Mesendoderm (in vitro differentiated cells): ENCODE results near the gene LTN1. TPM values are rescaled to one million over a fixed set of nuclear protein-coding genes. Genes with fewer than 3 reads are reported as not detected.

Experiments
- DNase-seq: peaks from one replicate; pipeline ENCODE4 v3.0.0; 2013
- H2AK5ac ChIP-seq: 2 replicates; pipeline ENCODE4 v1.6.1; 2013; ENCODE audit warnings: low read length, inconsistent platforms
- H2BK120ac ChIP-seq: 2 replicates; pipeline ENCODE4 v1.6.1; 2013; ENCODE audit warnings: low read depth, mild to moderate bottlenecking, low read length, moderate library complexity, mixed read lengths
- H2BK15ac ChIP-seq: replicated peaks from 2 replicates; pipeline ENCODE4 v1.6.1; 2013; ENCODE audit warnings: low read depth, mild to moderate bottlenecking, moderate library complexity
- H2BK5ac ChIP-seq: 2 replicates; pipeline ENCODE4 v1.6.1; 2013; ENCODE audit warnings: low read length, inconsistent platforms
- H3K18ac ChIP-seq: 2 replicates; pipeline ENCODE4 v1.6.1; 2013; ENCODE audit warnings: mild to moderate bottlenecking, low read length, mixed read lengths
- H3K23ac ChIP-seq: one replicate; pipeline ENCODE4 v1.6.1; 2013; ENCODE audit warnings: low read length
- H3K27ac ChIP-seq: 2 replicates; pipeline ENCODE4 v1.5.1; 2013; ENCODE audit warnings: low read depth, mild to moderate bottlenecking, inconsistent platforms, low read length, moderate library complexity
- H3K27me3 ChIP-seq: 2 replicates; pipeline ENCODE4 v1.6.1; 2013; ENCODE audit warnings: low read length, control low read depth, mild to moderate bottlenecking, inconsistent platforms; ENCODE audit not compliant: insufficient read depth, poor library complexity
- H3K36me3 ChIP-seq: 2 replicates; pipeline ENCODE4 v1.6.1; 2013; ENCODE audit warnings: low read length, inconsistent platforms; ENCODE audit not compliant: control insufficient read depth, insufficient read depth
- H3K4ac ChIP-seq: one replicate; pipeline ENCODE4 v1.6.1; 2013; ENCODE audit warnings: low read depth, mild to moderate bottlenecking, low read length, moderate library complexity
- H3K4me1 ChIP-seq: 2 replicates; pipeline ENCODE4 v1.6.1; 2013; ENCODE audit warnings: low read depth, low read length, inconsistent platforms; ENCODE audit not compliant: control insufficient read depth
- H3K4me2 ChIP-seq: 2 replicates; pipeline ENCODE4 v1.6.1; 2013; ENCODE audit warnings: low read length
- H3K4me3 ChIP-seq: 2 replicates; pipeline ENCODE4 v1.5.1; 2013; ENCODE audit warnings: mild to moderate bottlenecking, low read length
- H3K56ac ChIP-seq: one replicate; pipeline ENCODE4 v1.6.1; 2013; ENCODE audit warnings: low read length
- H3K79me1 ChIP-seq: 2 replicates; pipeline ENCODE4 v1.6.1; 2013; ENCODE audit warnings: low read length, inconsistent platforms
- H3K79me2 ChIP-seq: 2 replicates; pipeline ENCODE4 v1.6.1; 2013; ENCODE audit warnings: mild to moderate bottlenecking, low read length; ENCODE audit not compliant: control insufficient read depth, insufficient read depth
- H3K9ac ChIP-seq: 2 replicates; pipeline ENCODE4 v1.6.1; 2013; ENCODE audit warnings: low read length, inconsistent platforms
- H4K5ac ChIP-seq: one replicate; pipeline ENCODE4 v1.6.1; 2013; ENCODE audit warnings: low read length
- H4K8ac ChIP-seq: one replicate; pipeline ENCODE4 v1.6.1; 2013; ENCODE audit warnings: low read depth, mild to moderate bottlenecking, control low read depth, low read length, moderate library complexity
- WGBS: extraction: QIAGEN DNeasy Blood & Tissue Kit; methylation state at CpG from one replicate; pipeline ENCODE4 v1.1.7; 2013; ENCODE audit warnings: low lambda C conversion rate, missing lambda C conversion rate; ENCODE audit not compliant: insufficient coverage; ENCODE audit errors: extremely low coverage; 5-methylcytosine and 5-hydroxymethylcytosine counted together
- polyA plus RNA-seq, 2 experiments: library from polyadenylated mRNA; stranded (reverse); fragments of 200-250 nt; gene quantifications; one replicate each; pipeline ENCODE4 v1.2.3, GENCODE V29; 2013

The LTN1 gene
- polyA plus RNA-seq (2013, experiment 1 of 2) = 10.4 TPM
- polyA plus RNA-seq (2013, experiment 2 of 2) = 10.3 TPM

- H3K4me1 ChIP-seq = peaks cover 2% of the 10 kb centered on the region
- peak within 1 kb of the TSS; percentile 76 for H4K5ac ChIP-seq
- no peaks in the 10 kb centered on the region for H3K27me3 ChIP-seq
- peak within 1 kb of the TSS; percentile 32 for H3K27ac ChIP-seq
- peak within 1 kb of the TSS; percentile 67 for H2AK5ac ChIP-seq
- no peak within 1 kb of the TSS for H3K23ac ChIP-seq
- H3K9ac ChIP-seq = peak within 1 kb of the TSS; percentile 96
- H3K4ac ChIP-seq = peak within 1 kb of the TSS; percentile 62
- H2BK15ac ChIP-seq = no peak within 1 kb of the TSS
- no peak within 1 kb of the TSS for H2BK120ac ChIP-seq
- no peak within 1 kb of the TSS for H4K8ac ChIP-seq
- peak within 1 kb of the TSS; percentile 100 for H3K4me3 ChIP-seq
- no CpG with 5 or more reads among the region's 43 CpGs for WGBS
- no peak within 1 kb of the TSS for H2BK5ac ChIP-seq
- peaks cover 18% of the 10 kb centered on the region for H3K79me2 ChIP-seq
- peak within 1 kb of the TSS; percentile 84 for H3K4me2 ChIP-seq
- H3K79me1 ChIP-seq = peaks cover 9% of the 10 kb centered on the region
- no peak within 1 kb of the TSS for H3K18ac ChIP-seq
- peak; percentile 100 for DNase-seq
- H3K56ac ChIP-seq = peak within 1 kb of the TSS; percentile 97
- H3K36me3 ChIP-seq = no peaks in the 10 kb centered on the region
These were observed at the start of gene LTN1 for GRCh38 chr21:28992526-28993292. LTN1 (minus strand) TSS chr21:28992877; CDS start chr21:28992805, 72 bp downstream.

- H2AK5ac ChIP-seq = no peak overlapping the region
- H2BK5ac ChIP-seq = no peak overlapping the region
- no peak overlapping the region for H3K9ac ChIP-seq
- no peak for DNase-seq
- no peak overlapping the region for H3K4me2 ChIP-seq
- no peak overlapping the region for H2BK15ac ChIP-seq
- H3K36me3 ChIP-seq = no peaks in the 10 kb centered on the region
- H3K27me3 ChIP-seq = no peaks in the 10 kb centered on the region
- H3K23ac ChIP-seq = no peak overlapping the region
- no peak overlapping the region for H3K18ac ChIP-seq
- H3K79me2 ChIP-seq = no peaks in the 10 kb centered on the region
- H3K4me1 ChIP-seq = no peaks in the 10 kb centered on the region
- no peak overlapping the region for H4K5ac ChIP-seq
- no CpG with 5 or more reads among the region's 1 CpG for WGBS
- H3K27ac ChIP-seq = no peak overlapping the region
- no peak overlapping the region for H3K56ac ChIP-seq
- H2BK120ac ChIP-seq = no peak overlapping the region
- H3K4ac ChIP-seq = no peak overlapping the region
- no peak overlapping the region for H3K4me3 ChIP-seq
- H4K8ac ChIP-seq = no peak overlapping the region
- no peaks in the 10 kb centered on the region for H3K79me1 ChIP-seq
These were observed 42.0 kb upstream of the LTN1 start for GRCh38 chr21:29034678-29035077.

- H4K5ac ChIP-seq = no peak overlapping the region
- no peaks in the 10 kb centered on the region for H3K36me3 ChIP-seq
- no peak overlapping the region for H2AK5ac ChIP-seq
- WGBS = 100% methylated on average over 3 of the region's 3 CpGs
- no peak overlapping the region for H3K27ac ChIP-seq
- no peaks in the 10 kb centered on the region for H3K79me2 ChIP-seq
- H3K4me1 ChIP-seq = no peaks in the 10 kb centered on the region
- no peak overlapping the region for H3K23ac ChIP-seq
- H2BK15ac ChIP-seq = no peak overlapping the region
- no peak overlapping the region for H2BK120ac ChIP-seq
- H3K4ac ChIP-seq = no peak overlapping the region
- H3K27me3 ChIP-seq = no peaks in the 10 kb centered on the region
- H2BK5ac ChIP-seq = no peak overlapping the region
- no peak overlapping the region for H3K18ac ChIP-seq
- H3K4me2 ChIP-seq = no peak overlapping the region
- H3K56ac ChIP-seq = no peak overlapping the region
- no peak overlapping the region for H3K4me3 ChIP-seq
- DNase-seq = no peak
- H4K8ac ChIP-seq = no peak overlapping the region
- no peak overlapping the region for H3K9ac ChIP-seq
- H3K79me1 ChIP-seq = peaks cover 2% of the 10 kb centered on the region
These were observed 41.2 kb upstream of the LTN1 start for GRCh38 chr21:29033871-29034270.

GRCh38 chr21:29033301-29033700, 40.6 kb upstream of the LTN1 start:
- H3K27me3 ChIP-seq = no peaks in the 10 kb centered on the region
- H2BK120ac ChIP-seq = no peak overlapping the region
- H3K9ac ChIP-seq = no peak overlapping the region
- WGBS = no CpG with 5 or more reads among the region's 4 CpGs
- no peak overlapping the region for H3K4me3 ChIP-seq
- no peak overlapping the region for H3K18ac ChIP-seq
- peaks cover 2% of the 10 kb centered on the region for H3K79me1 ChIP-seq
- H3K79me2 ChIP-seq = no peaks in the 10 kb centered on the region
- H3K23ac ChIP-seq = no peak overlapping the region
- DNase-seq = no peak
- no peak overlapping the region for H4K5ac ChIP-seq
- H2AK5ac ChIP-seq = no peak overlapping the region
- H3K27ac ChIP-seq = no peak overlapping the region
- H2BK5ac ChIP-seq = no peak overlapping the region
- H3K4me1 ChIP-seq = no peaks in the 10 kb centered on the region
- no peak overlapping the region for H3K4me2 ChIP-seq
- H4K8ac ChIP-seq = no peak overlapping the region
- no peaks in the 10 kb centered on the region for H3K36me3 ChIP-seq
- H3K56ac ChIP-seq = no peak overlapping the region
- no peak overlapping the region for H2BK15ac ChIP-seq
- no peak overlapping the region for H3K4ac ChIP-seq

GRCh38 chr21:29030909-29031308, 38.2 kb upstream of the LTN1 start:
- Histone ChIP-seq H3K18ac (no peak overlapping the region), H3K4me3 (no peak overlapping the region), H3K56ac (no peak overlapping the region), H3K4me2 (no peak overlapping the region), H3K9ac (no peak overlapping the region), H3K79me2 (peaks cover 4% of the 10 kb centered on the region), H3K27ac (no peak overlapping the region), H3K23ac (no peak overlapping the region), H2BK120ac (no peak overlapping the region), H3K27me3 (no peaks in the 10 kb centered on the region), H2BK15ac (no peak overlapping the region), H4K8ac (no peak overlapping the region), H2BK5ac (no peak overlapping the region), H4K5ac (no peak overlapping the region), H3K36me3 (no peaks in the 10 kb centered on the region), H3K4me1 (no peaks in the 10 kb centered on the region), H3K4ac (no peak overlapping the region), H3K79me1 (peaks cover 2% of the 10 kb centered on the region), H2AK5ac (no peak overlapping the region)
- WGBS = no CpG with 5 or more reads among the region's 1 CpG
- DNase-seq = no peak

GRCh38 chr21:29029524-29029923, 36.8 kb upstream of the LTN1 start:
- no peak overlapping the region for H3K18ac ChIP-seq
- no peak overlapping the region for H2BK120ac ChIP-seq
- no peaks in the 10 kb centered on the region for H3K36me3 ChIP-seq
- H3K9ac ChIP-seq = no peak overlapping the region
- peaks cover 12% of the 10 kb centered on the region for H3K79me2 ChIP-seq
- H3K23ac ChIP-seq = no peak overlapping the region
- no peak overlapping the region for H3K4me3 ChIP-seq
- peaks cover 6% of the 10 kb centered on the region for H3K79me1 ChIP-seq
- H3K56ac ChIP-seq = no peak overlapping the region
- H3K27ac ChIP-seq = no peak overlapping the region
- H3K4me2 ChIP-seq = no peak overlapping the region
- no peaks in the 10 kb centered on the region for H3K4me1 ChIP-seq
- no peak overlapping the region for H4K5ac ChIP-seq
- H2BK15ac ChIP-seq = no peak overlapping the region
- H2BK5ac ChIP-seq = no peak overlapping the region
- no peak overlapping the region for H3K4ac ChIP-seq
- H3K27me3 ChIP-seq = no peaks in the 10 kb centered on the region
- H4K8ac ChIP-seq = no peak overlapping the region
- no peak for DNase-seq
- WGBS = no CpG with 5 or more reads among the region's 1 CpG
- no peak overlapping the region for H2AK5ac ChIP-seq
